Measurements from ENCODE around the gene MACROD2.

- TF ChIP-seq, protein P1, sequence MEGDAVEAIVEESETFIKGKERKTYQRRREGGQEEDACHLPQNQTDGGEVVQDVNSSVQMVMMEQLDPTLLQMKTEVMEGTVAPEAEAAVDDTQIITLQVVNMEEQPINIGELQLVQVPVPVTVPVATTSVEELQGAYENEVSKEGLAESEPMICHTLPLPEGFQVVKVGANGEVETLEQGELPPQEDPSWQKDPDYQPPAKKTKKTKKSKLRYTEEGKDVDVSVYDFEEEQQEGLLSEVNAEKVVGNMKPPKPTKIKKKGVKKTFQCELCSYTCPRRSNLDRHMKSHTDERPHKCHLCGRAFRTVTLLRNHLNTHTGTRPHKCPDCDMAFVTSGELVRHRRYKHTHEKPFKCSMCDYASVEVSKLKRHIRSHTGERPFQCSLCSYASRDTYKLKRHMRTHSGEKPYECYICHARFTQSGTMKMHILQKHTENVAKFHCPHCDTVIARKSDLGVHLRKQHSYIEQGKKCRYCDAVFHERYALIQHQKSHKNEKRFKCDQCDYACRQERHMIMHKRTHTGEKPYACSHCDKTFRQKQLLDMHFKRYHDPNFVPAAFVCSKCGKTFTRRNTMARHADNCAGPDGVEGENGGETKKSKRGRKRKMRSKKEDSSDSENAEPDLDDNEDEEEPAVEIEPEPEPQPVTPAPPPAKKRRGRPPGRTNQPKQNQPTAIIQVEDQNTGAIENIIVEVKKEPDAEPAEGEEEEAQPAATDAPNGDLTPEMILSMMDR (IDR thresholded peaks at IDR 0.05), result no peak
- no peak for TF ChIP-seq POLR2A (IDR thresholded peaks at IDR 0.05)
These were observed 585.2 kb downstream of the MACROD2 start for GRCh38 chr20:14580418-14581074.
